ENCODE data around the gene DLX4.

The DLX4 gene

DNA sequence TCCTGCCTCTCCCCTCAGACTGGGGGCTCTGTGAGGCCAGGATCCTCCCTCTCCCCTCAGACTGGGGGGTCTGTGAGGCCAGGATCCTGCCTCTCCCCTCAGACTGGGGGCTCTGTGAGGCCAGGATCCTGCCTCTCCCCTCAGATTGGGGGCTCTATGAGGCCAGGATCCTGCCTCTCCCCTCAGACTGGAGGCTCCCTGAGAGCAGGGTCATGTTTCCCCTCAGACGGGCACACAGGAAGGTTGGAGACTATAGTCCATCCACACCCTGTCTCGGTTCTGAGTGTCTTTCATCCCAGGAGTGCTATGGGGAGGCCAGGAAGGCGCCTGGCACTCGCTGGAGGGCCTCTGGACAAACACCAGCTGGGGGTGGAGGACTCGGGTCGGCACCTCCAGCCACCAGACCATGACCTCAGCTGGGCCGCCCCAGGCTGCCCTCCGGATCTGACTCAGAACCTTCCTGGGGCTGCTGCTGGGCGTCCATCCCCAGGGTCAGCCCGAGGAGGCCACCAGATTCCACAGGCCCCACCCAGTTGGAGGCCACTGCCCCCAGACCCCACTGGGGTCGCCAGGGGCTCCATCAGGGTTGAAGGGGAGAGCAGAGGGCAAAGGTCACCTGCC lies 21.9 kb upstream of the DLX4 start:
- DNase-seq = no peak

DNA sequence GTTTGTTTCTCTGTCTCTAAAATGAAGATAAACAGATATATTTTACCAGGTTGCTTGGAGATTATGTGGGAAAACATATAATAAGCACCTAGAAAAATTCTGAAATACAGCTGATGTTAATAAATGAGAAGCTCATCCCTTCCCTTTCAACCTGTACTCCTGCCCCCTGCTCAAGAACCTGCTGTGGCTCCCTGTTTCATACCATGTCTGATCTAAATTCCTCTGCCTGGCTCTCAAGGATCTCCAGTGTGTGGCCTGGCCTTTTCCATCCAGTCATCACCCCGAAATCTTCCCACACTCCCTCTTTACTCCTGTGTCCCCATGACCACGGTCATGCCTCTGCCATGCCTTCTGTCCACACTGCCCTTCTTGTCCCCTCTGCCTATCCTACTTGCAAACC lies 19.4 kb upstream of the DLX4 start:
- no peak for DNase-seq

DNA sequence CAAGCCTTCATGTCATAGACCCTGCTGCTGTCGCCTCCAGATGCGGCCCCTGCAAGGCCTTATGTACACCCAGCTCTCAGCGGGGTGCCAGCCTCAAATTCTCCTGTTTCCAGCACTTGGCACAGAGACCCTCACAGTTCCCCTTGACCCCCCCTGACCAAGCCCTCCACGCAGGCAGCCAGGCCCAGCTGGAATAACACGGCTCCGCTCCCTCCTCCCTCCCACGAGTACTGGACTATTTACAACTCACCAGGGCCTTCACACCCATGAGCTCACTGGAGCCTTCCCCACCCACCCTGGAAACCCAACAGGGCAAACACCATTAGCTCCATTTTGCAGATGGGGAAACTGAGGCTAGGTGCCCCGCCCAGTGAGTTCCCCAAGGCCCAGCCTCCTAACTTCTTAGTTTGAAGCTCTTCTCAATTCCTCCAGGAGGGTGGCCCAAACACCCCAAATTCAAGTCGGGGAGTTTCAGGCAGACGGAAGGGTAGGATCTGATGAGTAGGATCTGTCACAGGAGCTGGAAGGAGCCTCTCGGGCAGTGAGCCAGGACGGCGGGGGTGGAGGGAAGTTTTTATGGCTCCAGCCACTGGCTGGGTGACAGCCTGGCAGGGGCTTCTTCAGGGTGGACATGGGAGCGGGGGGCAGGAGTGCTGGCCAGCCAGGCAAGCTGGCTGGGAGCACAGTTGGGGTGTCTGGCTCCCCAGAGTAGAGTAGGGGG lies 17.5 kb upstream of the DLX4 start:
- no peak for DNase-seq

DNA sequence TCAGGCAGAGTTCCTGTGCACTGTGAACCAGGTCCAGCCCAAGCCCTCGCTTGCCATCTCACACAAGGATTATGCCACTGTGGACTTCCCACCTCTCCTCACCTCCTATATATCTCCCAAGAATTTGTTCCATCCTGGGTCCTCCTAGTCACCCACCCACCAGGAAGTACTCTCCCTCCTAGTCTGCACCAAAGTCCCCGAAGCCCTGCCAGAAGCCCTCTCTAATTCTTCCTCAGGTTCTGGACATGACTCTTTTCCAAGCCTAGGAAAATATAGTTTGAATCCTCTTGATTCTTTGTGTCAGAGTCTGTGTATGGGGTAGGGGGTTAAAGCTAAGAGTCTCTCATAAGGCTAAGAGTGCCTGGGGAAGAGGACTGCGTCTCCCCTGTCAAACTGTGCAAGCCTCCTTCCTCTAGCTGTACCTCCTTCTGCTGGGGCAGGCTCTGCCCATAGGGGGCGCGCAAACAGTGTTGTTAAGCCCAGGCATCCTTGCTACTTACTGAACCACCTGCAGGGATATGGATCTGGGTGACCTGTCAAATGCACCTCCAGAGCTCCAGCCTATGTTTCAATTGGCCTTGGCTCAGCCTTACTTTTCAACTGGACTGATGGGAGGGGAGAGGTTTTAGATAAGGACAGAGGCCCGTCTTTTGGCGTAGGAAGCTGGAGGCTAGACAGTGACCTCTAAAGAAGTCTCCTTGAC lies 16.6 kb upstream of the DLX4 start:
- DNase-seq = peak in 24 of 51 donors; percentile 1 to 40 (median 14)

DNA sequence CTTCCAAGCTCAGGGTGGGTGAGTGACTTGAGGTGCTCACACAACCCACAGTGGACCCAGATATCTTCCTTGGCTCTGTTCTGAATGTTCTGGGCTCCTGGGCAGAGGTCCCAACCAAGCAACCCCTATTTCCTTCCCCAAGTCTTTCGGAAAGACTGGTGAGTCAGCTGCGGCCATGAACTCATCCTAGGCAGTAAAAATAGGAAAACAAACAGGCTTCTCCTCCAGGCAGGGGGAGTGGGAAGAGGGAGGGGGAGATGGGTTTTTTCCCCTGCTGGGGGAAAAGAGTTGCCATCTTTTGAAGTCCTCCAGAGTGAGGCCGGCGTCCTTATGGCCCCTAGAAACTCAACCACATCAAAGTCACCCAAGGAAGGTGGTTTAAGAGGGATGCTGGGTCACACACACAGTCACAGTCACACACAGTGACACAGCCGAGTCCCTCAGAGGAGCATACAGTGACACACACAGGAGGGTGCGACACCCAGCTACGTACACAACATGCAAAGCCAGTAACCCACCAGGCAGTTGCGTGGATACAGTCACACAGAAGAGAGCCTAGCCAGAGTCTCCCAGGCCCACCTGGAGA lies 16.0 kb upstream of the DLX4 start:
- no peak for DNase-seq

DNA sequence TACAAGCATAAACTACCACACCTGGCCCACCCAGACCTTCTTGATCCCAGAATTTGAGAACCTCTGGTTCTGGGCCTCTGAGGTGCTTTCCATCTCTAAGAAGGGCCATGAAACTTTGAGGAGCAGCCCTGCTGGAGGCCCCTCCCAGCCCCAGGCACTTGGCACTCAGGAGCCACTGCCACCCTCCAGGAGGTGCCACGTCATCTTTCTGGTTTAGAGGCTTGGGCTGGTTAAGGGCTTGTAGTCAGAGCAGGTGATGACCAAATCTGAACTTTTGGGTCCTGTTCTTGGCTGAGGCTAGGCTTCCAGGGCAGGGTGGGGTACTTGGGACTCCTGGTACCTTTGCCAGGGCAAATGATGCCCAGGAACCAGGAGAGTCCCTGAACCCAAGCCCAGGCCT lies 13.8 kb upstream of the DLX4 start:
- DNase-seq = no peak

DNA sequence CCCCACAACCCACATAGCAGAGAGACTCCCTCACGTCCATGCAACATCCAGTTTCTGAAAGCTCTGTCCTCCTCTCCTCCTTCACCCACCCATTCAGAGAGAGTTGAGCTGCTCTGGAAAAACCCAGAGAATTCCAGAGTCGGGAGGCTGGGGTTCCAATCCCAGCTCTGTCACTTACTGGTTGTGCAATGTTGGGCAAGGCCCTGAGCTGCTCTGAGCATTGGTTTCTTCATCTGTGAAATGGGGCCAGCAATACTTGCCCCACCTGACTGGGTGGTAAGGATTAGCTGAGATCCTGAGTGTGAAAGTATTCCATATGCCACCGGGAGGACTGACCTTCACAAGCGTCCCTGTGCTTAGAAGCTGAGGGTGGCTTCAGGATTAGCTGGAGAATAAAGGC lies 12.2 kb upstream of the DLX4 start:
- DNase-seq = no peak

DNA sequence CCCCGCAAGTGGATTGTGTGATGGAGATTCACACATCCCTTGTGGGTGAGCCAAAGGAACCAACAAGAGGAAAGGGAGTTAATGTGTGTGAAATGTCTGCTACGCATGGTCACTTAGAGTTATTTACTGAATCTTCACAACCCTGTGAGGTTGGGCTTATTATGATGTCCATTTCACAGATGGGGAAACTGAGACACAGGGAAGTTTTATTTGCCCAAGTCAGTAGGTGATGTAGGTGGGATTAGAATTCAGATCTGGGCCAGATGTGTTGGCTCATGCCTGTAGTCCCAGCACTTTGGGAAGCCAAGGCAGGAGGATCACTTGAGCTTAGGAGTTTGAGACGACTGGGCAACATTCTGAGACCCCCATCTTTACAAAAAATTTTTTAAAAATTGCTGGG lies 11.6 kb upstream of the DLX4 start:
- no peak for DNase-seq

DNA sequence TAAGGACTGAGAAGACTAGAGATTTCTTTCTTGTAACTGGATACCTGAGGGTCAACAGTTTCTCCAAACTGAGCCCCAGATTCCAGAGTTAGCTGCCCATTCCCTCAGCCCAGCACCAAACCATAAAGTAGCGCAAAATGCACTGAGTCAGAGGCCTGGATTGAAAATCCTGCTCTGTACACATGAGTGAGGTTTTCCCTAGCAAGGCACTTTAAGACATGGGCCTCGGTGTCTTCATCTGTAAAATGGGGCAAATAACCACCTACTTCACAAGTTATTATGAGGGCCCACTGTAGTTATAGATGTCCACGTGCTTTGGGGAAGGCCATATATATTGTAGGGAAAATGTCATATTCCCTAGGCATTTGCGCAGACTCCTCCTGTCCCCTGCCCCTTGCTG lies 10.3 kb upstream of the DLX4 start:
- no peak for DNase-seq

DNA sequence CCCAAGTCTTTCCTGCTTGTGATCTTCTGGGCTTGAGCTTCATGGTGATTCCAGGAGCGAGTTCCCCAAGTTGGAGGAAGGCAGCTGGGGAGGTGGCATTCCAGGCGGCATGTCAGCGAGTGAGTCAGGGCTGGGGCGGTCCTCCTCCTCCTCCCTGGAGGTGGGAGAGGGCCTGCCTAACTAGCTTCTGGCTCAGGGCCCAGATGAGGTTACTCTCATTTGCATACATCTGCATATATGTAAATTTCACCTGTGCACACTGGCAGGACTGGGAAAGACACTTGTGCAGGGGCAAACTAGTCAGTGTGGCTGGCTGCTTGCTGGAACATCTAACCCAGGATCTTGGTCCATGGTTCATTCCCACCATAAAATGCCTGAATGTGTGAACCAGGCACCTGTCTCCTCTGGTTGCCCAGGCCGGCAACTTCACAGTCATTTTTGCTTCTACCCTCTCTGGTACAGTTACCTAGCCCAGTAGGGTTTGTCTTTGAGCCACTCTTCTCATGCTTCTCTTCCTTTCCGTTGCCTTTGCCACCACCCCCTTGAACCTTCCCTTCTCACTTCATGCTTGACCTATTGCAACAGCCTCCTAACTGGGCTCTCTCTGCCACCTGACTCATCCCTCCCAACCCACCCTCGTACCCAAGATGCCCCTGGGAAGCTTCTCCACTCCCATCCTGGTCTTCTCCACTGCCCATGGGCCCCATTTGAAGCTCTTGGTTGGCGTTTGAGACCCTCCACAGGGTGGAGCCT lies 9.6 kb upstream of the DLX4 start:
- DNase-seq = no peak

DNA sequence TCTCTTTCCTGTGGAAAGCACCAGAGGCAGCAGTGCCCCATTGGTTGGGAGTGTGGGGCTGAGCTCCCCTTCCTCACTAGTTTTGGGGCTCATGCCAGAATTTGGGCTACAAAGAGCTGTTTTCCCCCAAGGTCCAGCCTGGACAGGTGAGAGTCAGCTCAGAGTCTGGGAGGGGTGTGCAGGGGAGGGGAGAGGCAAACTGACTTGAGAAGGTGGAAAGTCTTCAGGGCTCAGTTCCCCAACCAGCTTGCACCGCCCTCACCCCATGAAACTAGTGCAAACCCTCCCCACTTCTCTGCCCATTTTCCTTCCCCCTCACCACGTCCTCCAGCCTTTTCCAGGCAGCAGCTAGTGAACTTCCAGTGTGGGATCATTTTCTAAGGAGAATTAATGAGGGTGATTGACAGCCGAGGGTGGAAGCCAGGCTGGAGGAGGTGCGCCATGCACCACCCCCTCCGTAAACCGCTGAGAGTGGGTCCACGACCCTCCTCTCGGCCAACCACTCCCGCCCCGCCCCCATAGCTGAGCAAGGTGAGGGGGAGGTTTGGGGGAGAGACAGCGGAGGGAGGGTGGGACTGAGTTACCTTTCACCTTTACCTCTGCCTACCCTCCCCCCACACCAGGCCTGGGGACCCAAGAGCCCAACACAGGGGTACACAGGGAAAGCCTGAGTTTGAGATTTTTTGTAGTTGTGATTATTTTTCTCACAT lies 6.2 kb upstream of the DLX4 start:
- no peak for DNase-seq

DNA sequence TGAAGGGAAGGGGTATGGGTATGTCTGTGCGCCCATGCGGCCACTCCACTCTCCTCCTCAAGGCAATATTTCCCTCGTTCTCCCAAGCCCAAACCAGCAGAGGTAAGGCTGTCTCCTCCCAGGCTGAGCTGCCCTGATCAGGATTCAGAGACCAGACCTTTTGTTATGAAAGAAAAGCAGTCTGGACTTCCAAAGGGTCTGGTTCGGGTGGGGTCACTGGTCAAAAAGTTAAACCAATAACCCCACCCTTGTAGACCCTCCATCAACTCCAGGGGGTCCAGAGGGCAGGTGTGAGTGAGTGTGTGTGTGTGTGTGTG lies 5.7 kb upstream of the DLX4 start:
- no peak for DNase-seq

DNA sequence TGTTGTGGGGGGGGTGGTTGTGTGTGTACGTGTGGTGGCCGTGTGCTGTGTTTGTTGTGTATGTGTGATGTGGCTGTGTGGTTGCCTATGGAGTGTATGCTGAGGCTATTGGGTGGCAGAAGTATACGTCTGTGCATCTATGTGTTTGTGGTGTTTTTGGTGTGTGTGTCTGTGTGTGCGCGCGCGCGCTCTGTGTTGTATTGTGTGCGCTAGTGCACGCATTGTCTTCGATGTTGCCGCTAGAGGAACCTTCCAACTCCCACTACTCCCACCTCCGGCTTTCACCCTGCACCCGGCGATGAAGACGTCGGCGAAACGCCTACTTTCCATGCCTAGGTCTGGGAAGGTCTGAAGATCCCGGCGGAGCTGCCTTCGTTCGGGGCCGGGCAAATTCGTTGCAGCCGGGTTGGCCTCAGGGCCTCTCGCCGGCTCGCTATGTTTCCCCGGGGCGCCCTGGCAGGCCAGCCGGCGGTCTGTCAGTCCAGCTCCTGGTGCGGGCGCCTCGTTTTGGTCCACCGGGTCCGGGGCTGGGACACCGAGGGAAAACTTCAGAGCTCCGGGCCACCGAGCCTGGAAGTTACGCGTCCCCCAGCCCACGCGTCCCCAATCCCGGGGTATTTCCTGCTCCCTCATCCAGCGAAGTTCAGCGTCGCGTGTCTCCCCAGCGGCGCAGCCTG lies 5.2 kb upstream of the DLX4 start:
- DNase-seq = no peak

DNA sequence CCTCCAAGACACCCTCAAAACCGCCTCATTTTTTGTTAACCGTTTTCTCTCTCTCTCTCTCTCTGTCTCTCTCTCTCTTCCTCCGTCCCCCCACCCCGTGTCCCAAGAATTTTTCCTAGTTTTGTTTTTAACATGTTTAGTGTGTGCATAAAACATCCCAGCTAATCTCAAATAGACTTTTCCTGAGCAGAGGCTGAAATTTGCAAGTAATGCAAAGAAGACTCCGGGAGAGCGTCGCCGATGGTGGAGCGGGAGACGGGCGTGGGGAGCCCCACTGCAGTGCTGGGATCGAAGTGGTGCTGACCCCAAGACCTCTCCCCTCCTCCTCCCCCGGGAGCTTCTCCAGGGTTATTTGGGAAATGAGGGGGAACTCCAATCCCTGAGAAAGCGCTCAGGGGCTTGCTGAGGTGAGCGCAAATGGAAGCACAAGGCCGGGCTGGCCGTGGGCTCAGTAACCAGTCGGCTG lies 4.7 kb upstream of the DLX4 start:
- no peak for DNase-seq

DNA sequence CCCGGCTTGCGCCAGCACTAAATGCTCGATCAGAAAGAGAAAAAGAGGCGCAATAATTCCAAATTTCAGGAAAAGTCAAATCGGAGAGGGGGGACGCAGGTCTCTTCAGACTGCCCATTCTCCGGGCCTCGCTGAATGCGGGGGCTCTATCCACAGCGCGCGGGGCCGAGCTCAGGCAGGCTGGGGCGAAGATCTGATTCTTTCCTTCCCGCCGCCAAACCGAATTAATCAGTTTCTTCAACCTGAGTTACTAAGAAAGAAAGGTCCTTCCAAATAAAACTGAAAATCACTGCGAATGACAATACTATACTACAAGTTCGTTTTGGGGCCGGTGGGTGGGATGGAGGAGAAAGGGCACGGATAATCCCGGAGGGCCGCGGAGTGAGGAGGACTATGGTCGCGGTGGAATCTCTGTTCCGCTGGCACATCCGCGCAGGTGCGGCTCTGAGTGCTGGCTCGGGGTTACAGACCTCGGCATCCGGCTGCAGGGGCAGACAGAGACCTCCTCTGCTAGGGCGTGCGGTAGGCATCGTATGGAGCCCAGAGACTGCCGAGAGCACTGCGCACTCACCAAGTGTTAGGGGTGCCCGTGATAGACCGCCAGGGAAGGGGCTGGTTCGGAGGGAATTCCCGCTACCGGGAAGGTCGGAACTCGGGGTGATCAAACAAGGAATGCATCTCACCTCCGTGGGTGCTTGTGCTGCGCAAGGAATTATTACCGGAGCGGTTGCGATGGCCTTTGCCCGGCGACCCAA lies 4.0 kb upstream of the DLX4 start:
- DNase-seq = no peak

DNA sequence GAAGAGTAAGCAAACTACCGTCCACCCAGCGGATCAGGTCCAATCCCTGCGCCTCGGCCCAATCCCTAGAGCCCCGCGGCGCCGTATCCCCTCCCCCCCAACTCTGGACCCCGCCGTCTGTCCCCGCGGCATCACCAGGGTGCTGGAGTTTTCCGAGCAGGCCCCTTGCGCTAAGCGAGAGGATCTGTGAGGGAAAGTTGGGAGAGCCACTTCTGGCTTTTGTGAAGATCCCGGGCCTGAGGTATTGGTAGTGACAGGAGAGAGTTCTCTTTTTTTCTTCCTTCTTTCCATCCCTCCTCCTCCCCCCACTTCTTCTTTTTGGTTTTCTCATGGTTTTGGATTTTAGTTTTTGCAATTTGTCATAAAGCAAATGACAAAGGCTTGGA lies 3.5 kb upstream of the DLX4 start:
- no peak for DNase-seq

DNA sequence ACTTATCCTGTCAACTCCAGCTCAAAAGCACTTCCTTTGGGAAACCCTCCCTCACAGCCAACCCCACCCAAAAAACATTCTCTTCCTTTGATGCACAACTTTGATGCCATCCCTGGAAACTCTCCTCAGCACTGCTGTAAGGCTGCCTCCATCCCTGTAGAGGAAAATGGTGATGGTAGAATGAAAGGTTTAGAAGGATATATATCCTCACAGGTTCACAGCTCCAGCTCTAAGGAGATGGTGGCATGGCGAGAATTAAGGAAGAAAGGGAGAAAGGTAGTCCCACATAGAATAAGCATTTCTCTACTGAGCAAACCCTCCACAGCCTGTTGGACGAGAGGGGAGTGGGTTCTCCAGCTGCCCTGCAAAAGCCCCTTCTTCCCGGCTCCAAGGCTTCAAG lies 2.2 kb upstream of the DLX4 start:
- no peak for DNase-seq

DNA sequence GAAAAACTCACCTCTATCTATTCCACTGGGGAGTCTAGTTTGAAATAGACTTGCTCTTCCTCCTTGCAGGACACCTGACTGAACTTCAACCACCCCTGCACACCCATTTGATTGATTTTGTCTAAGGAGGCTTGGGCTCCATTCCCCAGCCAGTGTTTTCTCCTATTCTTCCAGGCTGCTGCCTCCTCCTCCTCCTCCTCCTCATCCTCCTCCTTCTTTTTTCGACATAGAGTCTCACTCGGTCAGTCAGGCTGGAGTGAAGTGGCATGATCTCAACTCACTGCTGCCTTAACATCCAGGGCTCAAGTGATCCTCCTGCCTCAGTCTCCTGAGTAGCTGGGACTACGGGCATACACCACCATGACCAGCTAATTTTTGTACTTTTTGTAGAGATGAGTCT lies 1.8 kb upstream of the DLX4 start:
- DNase-seq = no peak

DNA sequence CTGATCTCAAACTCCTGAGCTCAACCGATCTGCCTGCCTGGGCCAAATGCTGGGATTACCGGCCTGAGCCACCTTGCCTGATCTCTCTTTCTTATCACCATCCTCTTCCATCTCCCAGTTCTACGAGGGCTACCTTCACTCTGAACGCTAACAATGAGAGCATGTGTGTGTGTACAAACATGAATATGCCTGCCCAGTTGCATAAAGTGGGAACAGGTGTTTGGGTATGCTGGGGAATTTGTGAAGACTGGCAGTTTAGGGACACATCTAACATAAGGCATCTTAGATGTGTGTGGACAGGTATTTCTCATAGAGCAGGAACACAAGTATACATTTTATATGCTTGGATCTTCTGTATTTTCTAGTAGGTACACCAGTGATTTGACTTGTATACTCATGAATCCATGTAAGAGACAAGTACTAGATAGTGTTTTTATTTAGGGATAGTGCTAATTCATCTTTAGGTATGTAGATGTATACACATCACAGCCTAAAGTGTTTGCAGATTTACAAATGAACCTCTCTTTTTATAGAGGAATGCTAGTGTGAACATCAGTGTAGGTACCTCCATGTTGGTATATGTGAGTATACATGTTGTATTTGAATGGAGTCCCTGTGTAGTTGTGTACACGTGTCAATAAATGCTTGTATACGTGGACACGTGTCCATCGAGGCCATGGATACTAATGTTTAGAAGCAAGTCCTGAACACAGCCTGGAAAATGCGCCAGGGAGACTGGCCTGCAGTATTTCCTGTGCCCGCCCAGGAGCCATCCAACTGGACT lies 1.2 kb upstream of the DLX4 start:
- DNase-seq = no peak
